Mesothelial cell of epicardium (in vitro differentiated cells): ENCODE results near the gene NMT2. TPM values are rescaled to one million over a fixed set of nuclear protein-coding genes. Genes with fewer than 3 reads are reported as not detected.
A peak's percentile ranks its signal among the peaks of the same experiment; 100 is the strongest.

Source experiments
- DNase-seq, 2 experiments: peaks; one replicate each; pipeline ENCODE4 v3.0.0; 2021; ENCODE audit warnings: low spot score in 2 of 2; ENCODE audit not compliant: unreplicated experiment in 2 of 2
- H3K27ac Mint-ChIP-seq: 2 replicates; pipeline ENCODE4 v1.8.0; 2021; ENCODE audit warnings: mixed read lengths
- H3K27me3 Mint-ChIP-seq: 2 replicates; pipeline ENCODE4 v1.8.0; 2021; ENCODE audit warnings: low read depth, mixed read lengths
- H3K36me3 Mint-ChIP-seq: 2 replicates; pipeline ENCODE4 v1.8.0; 2021; ENCODE audit warnings: mixed read lengths
- H3K4me1 Mint-ChIP-seq: 2 replicates; pipeline ENCODE4 v1.8.0; 2021; ENCODE audit warnings: mixed read lengths
- H3K4me3 Mint-ChIP-seq: 2 replicates; pipeline ENCODE4 v1.8.0; 2021; ENCODE audit warnings: mild to moderate bottlenecking, moderate library complexity, mixed read lengths
- H3K9me3 Mint-ChIP-seq: 2 replicates; pipeline ENCODE4 v1.8.0; 2021; ENCODE audit warnings: mixed read lengths
- CTCF ChIP-seq: fragments of 200-600 bp; sonication (generic); IDR thresholded peaks from one replicate; pipeline ENCODE4 v1.5.0; 2021; ENCODE audit warnings: antibody characterized with exemption; ENCODE audit not compliant: unreplicated experiment
- total RNA-seq: library from RNA; stranded (reverse); gene quantifications from 3 replicates; pipeline ENCODE4 v1.2.1, GENCODE V29; 2021

Gene NMT2
- total RNA-seq = 19.3 to 21.9 TPM (median 20.0 TPM) in 3 replicates

GRCh38 chr10:15168291-15168785 lies at the start of gene NMT2:
Gene NMT2 (minus strand): TSS chr10:15168693. CDS start chr10:15168612, 81 bp downstream.
- Mint-ChIP-seq H3K27me3 (no peaks in the 10 kb centered on the region), H3K27ac (peak within 1 kb of the TSS; percentile 93), H3K4me1 (peaks cover 39% of the 10 kb centered on the region), H3K9me3 (no peaks in the 10 kb centered on the region), H3K4me3 (peak within 1 kb of the TSS; percentile 91), H3K36me3 (no peaks in the 10 kb centered on the region)
- no peak for TF ChIP-seq CTCF
- peak; percentile 35 to 85 for DNase-seq

GRCh38 chr10:15216700-15217099 lies 48.2 kb upstream of the NMT2 start:
- no peak overlapping the region for H3K27ac Mint-ChIP-seq
- no peaks in the 10 kb centered on the region for H3K27me3 Mint-ChIP-seq
- H3K4me3 Mint-ChIP-seq = no peak overlapping the region
- no peak for TF ChIP-seq CTCF
- peaks cover 41% of the 10 kb centered on the region for H3K36me3 Mint-ChIP-seq
- H3K9me3 Mint-ChIP-seq = no peaks in the 10 kb centered on the region
- DNase-seq = no peak
- peaks cover 6% of the 10 kb centered on the region for H3K4me1 Mint-ChIP-seq

GRCh38 chr10:15214237-15214636 lies 45.7 kb upstream of the NMT2 start:
- Mint-ChIP-seq H3K27ac (no peak overlapping the region), H3K4me3 (no peak overlapping the region), H3K9me3 (no peaks in the 10 kb centered on the region), H3K27me3 (no peaks in the 10 kb centered on the region), H3K36me3 (peaks cover 34% of the 10 kb centered on the region), H3K4me1 (no peaks in the 10 kb centered on the region)
- DNase-seq = no peak
- no peak for TF ChIP-seq CTCF

GRCh38 chr10:15213461-15213861 lies 45.0 kb upstream of the NMT2 start:
- Mint-ChIP-seq H3K27me3 (no peaks in the 10 kb centered on the region), H3K36me3 (peaks cover 32% of the 10 kb centered on the region), H3K4me3 (no peak overlapping the region), H3K9me3 (no peaks in the 10 kb centered on the region), H3K4me1 (no peaks in the 10 kb centered on the region), H3K27ac (no peak overlapping the region)
- no peak for DNase-seq
- TF ChIP-seq CTCF = no peak

GRCh38 chr10:15211464-15211979 lies 43.0 kb upstream of the NMT2 start:
- H3K27ac Mint-ChIP-seq = no peak overlapping the region
- no peaks in the 10 kb centered on the region for H3K9me3 Mint-ChIP-seq
- TF ChIP-seq CTCF = no peak
- H3K4me3 Mint-ChIP-seq = no peak overlapping the region
- DNase-seq = no peak
- no peaks in the 10 kb centered on the region for H3K27me3 Mint-ChIP-seq
- H3K4me1 Mint-ChIP-seq = no peaks in the 10 kb centered on the region
- peaks cover 30% of the 10 kb centered on the region for H3K36me3 Mint-ChIP-seq

GRCh38 chr10:15210521-15210920 lies 42.0 kb upstream of the NMT2 start:
- no peak overlapping the region for H3K27ac Mint-ChIP-seq
- no peak overlapping the region for H3K4me3 Mint-ChIP-seq
- no peak for TF ChIP-seq CTCF
- DNase-seq = no peak
- no peaks in the 10 kb centered on the region for H3K27me3 Mint-ChIP-seq
- no peaks in the 10 kb centered on the region for H3K9me3 Mint-ChIP-seq
- H3K36me3 Mint-ChIP-seq = peaks cover 38% of the 10 kb centered on the region
- no peaks in the 10 kb centered on the region for H3K4me1 Mint-ChIP-seq
